ENCODE data around the gene ZNRD2.

The ZNRD2 gene

DNA sequence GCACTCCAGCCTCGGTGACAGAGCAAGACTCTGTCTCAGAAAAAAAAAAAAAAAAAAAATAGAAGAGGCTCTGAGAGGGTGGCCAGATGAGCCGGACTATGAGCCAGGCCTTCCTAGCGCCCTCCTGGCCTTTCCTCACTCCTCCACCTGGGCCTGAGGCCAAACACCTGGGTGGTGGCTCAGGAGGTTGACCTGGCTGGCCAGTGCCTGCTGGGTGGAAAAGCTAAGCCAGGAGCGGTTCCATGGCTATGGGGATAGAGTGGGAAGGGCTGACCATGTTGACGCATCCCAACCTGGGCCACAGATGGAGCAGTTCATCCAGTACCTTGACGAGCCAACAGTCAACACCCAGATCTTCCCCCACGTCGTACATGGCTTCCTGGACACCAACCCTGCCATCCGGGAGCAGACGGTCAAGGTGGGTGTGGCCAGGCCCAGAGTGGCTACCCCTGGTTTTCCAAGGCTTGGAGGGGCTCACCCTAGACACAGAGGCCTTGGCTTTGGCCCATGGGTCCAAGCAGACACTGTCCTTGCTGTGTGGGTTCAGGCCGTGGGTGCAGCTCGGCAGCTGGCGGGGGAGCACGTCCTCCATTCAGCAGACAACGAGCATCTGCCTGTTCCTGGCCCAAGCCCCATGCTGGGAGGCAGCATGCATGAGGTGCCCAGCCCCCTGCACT, 37.8 kb upstream of the ZNRD2 start:
- no peak for TF ChIP-seq POLR2AphosphoS5 (IDR thresholded peaks at IDR 0.05; ENCODE audit: low read depth, low read length)
- TF ChIP-seq SIN3A (IDR thresholded peaks at IDR 0.05; ENCODE audit: borderline replicate concordance, insufficient read depth, low read length), result no peak
- no peak for TF ChIP-seq REST (IDR thresholded peaks at IDR 0.05; ENCODE audit: insufficient read depth in 1 of 2, low read depth in 2 of 2, low read length in 2 of 2)
- TF ChIP-seq FOXP2 (optimal IDR thresholded peaks at IDR 0.05; ENCODE audit: borderline replicate concordance, extremely low read depth, extremely low read length, insufficient read depth), result no peak
- no peak for TF ChIP-seq TAF1 (IDR thresholded peaks at IDR 0.05; ENCODE audit: borderline replicate concordance, insufficient read depth, low read length)

DNA sequence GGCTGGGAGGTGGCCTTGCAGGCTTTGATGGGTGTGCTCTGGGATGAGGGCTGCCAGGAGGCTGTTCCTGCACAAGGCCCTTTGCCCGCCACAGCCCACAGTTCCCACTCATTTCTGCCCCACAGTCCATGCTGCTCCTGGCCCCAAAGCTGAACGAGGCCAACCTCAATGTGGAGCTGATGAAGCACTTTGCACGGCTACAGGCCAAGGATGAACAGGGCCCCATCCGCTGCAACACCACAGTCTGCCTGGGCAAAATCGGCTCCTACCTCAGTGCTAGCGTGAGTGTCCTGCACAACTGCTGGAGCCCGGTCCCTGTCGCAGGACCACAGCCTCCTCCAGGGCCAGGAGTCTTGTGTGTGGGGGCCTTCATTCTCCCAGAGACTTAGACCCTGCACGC, 35.2 kb upstream of the ZNRD2 start:
- no peak for TF ChIP-seq FOXP2 (optimal IDR thresholded peaks at IDR 0.05; ENCODE audit: borderline replicate concordance, extremely low read depth, extremely low read length, insufficient read depth)
- TF ChIP-seq TAF1 (IDR thresholded peaks at IDR 0.05; ENCODE audit: borderline replicate concordance, insufficient read depth, low read length), result no peak

- TF ChIP-seq FOXP2 (optimal IDR thresholded peaks at IDR 0.05; ENCODE audit: borderline replicate concordance, extremely low read depth, extremely low read length, insufficient read depth), result no peak
- TF ChIP-seq SIN3A (IDR thresholded peaks at IDR 0.05; ENCODE audit: borderline replicate concordance, insufficient read depth, low read length), result no peak
- no peak for TF ChIP-seq REST (IDR thresholded peaks at IDR 0.05; ENCODE audit: insufficient read depth in 1 of 2, low read depth in 2 of 2, low read length in 2 of 2)
- no peak for TF ChIP-seq POLR2AphosphoS5 (IDR thresholded peaks at IDR 0.05; ENCODE audit: low read depth, low read length)
- no peak for TF ChIP-seq TAF1 (IDR thresholded peaks at IDR 0.05; ENCODE audit: borderline replicate concordance, insufficient read depth, low read length)
Observed at GRCh38 chr11:65536412-65537295, 33.6 kb upstream of the ZNRD2 start.

- TF ChIP-seq POLR2AphosphoS5 (IDR thresholded peaks at IDR 0.05; ENCODE audit: low read depth, low read length), result no peak; the same call in 1 of the 2 replicates
- TF ChIP-seq SIN3A (IDR thresholded peaks at IDR 0.05; ENCODE audit: borderline replicate concordance, insufficient read depth, low read length), result no peak
- TF ChIP-seq FOXP2 (optimal IDR thresholded peaks at IDR 0.05; ENCODE audit: borderline replicate concordance, extremely low read depth, extremely low read length, insufficient read depth), result no peak
- TF ChIP-seq TAF1 (IDR thresholded peaks at IDR 0.05; ENCODE audit: borderline replicate concordance, insufficient read depth, low read length), result no peak
Observed at GRCh38 chr11:65537296-65537597, 33.0 kb upstream of the ZNRD2 start.

- TF ChIP-seq SIN3A (IDR thresholded peaks at IDR 0.05; ENCODE audit: borderline replicate concordance, insufficient read depth, low read length) (no peak), TAF1 (IDR thresholded peaks at IDR 0.05; ENCODE audit: borderline replicate concordance, insufficient read depth, low read length) (no peak), FOXP2 (optimal IDR thresholded peaks at IDR 0.05; ENCODE audit: borderline replicate concordance, extremely low read depth, extremely low read length, insufficient read depth) (no peak)
Observed at GRCh38 chr11:65537620-65538231, 32.6 kb upstream of the ZNRD2 start.

- TF ChIP-seq REST (IDR thresholded peaks at IDR 0.05; ENCODE audit: insufficient read depth in 1 of 2, low read depth in 2 of 2, low read length in 2 of 2) (no peak), POLR2AphosphoS5 (IDR thresholded peaks at IDR 0.05; ENCODE audit: low read depth, low read length) (peak; percentile 59; the same call in 1 of the 2 replicates)
Observed at GRCh38 chr11:65538232-65538914, 31.9 kb upstream of the ZNRD2 start.
